Prostate gland (tissue), 2 donors: Measurements from ENCODE around the gene ACTR1A.

Experiments
- POLR2AphosphoS5 ChIP-seq: sonication (generic); formaldehyde crosslinking; IDR thresholded peaks from one replicate; pipeline ENCODE4 v1.6.1; 2017; ENCODE audit warnings: antibody characterized with exemption
- TF ChIP-seq, protein P1 (sequence below), 4 experiments: fragments of 200-600 bp in 2 of 4; fragments of 450-650 bp in 2 of 4; sonication (generic) in 2 of 4; IDR thresholded peaks; 1 replicate in 3 of 4; 2 replicates in 1 of 4; pipeline ENCODE4 v1.5.1; 2016 to 2019; ENCODE audit warnings: antibody characterized with exemption in 4 of 4, mild to moderate bottlenecking in 2 of 4, moderate library complexity in 2 of 4

DNA sequence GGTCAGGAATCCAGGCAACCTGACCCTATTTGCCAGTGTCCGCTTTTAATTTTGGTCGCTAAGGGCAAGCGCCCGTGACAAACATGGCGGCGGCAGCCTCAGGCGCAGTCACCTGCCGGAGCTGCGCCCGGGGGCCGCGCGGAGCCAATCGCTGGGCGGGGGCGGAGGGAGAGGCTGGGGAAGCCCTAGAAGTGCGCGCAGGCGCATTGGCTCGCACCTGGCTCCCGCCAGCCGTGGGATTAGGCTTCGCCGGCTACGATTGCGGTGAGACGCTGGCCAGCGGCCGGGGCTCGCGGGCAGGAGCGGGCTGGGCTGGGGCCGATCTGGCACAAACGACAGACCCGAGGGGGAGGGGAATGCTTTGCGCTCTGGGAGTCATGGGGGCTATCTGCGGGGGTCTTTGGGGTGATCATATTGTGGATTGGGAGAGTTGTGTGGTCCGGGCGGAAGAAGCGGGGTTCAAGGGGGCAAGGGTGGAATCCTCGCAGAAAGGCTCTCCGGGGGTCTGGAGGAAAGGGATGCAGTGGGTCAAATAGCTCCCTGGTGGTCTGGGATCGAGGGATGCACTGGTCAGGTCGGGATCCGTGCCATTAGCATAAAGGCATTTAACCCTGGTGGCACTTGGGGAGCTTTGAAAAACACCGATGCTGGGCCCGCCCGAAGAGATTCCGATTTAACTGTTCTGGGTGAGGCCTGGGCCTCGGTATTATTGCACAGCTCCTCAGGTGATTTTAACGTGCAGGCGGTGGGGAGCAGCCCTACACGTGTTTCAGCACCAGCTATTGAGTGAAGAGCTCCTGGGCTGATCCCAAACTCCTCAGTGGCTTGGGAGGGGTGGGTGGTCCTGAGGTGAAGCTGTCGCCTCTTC is 41.1 kb downstream of the ACTR1A start:
- peak; percentile 97 for TF ChIP-seq POLR2AphosphoS5
- TF ChIP-seq, protein P1, sequence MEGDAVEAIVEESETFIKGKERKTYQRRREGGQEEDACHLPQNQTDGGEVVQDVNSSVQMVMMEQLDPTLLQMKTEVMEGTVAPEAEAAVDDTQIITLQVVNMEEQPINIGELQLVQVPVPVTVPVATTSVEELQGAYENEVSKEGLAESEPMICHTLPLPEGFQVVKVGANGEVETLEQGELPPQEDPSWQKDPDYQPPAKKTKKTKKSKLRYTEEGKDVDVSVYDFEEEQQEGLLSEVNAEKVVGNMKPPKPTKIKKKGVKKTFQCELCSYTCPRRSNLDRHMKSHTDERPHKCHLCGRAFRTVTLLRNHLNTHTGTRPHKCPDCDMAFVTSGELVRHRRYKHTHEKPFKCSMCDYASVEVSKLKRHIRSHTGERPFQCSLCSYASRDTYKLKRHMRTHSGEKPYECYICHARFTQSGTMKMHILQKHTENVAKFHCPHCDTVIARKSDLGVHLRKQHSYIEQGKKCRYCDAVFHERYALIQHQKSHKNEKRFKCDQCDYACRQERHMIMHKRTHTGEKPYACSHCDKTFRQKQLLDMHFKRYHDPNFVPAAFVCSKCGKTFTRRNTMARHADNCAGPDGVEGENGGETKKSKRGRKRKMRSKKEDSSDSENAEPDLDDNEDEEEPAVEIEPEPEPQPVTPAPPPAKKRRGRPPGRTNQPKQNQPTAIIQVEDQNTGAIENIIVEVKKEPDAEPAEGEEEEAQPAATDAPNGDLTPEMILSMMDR (IDR thresholded peaks at IDR 0.05): peak in 1 of 4 experiments; percentile 9
